A673 (cell line): ENCODE data around the gene NRP2. TPM values are rescaled to one million over a fixed set of nuclear protein-coding genes. Genes with fewer than 3 reads are reported as not detected.

ENCODE experiments used
- BruUV-seq: library from RNA; stranded (reverse); fragments of 400-500 nt; replicated peaks from 2 replicates; lab custom pipeline; 2021; lab: Mats Ljungman, UMichigan
- CTCF ChIA-PET: fragments of 300-600 bp; sonication (Branson Sonifier 250); formaldehyde crosslinking; loops from one replicate; lab custom pipeline; 2022; ENCODE audit warnings: antibody characterized with exemption; lab: Charles Lee
- POLR2A ChIA-PET: fragments of 300-600 bp; sonication (Branson Sonifier 250); formaldehyde crosslinking; loops from one replicate; lab custom pipeline; 2022; ENCODE audit warnings: antibody characterized with exemption; ENCODE audit not compliant: low non-redundant PET; lab: Charles Lee
- DNase-seq: peaks from one replicate; pipeline ENCODE4 v3.0.0-alpha.2; 2015; ENCODE audit warnings: low spot score
- H3K27ac ChIP-seq: fragments of 200-600 bp; sonication (generic); 2 replicates; pipeline ENCODE4 v1.5.1; 2016; ENCODE audit warnings: mixed run types, low read depth, mild to moderate bottlenecking, mixed read lengths, antibody characterized with exemption, low read length; ENCODE audit not compliant: poor library complexity, severe bottlenecking
- H3K27me3 ChIP-seq: fragments of 200-600 bp; sonication (generic); replicated peaks from 2 replicates; pipeline ENCODE4 v1.6.1; 2017; ENCODE audit warnings: mixed run types, low read depth, mild to moderate bottlenecking, mixed read lengths, antibody characterized with exemption, low read length; ENCODE audit not compliant: insufficient read depth, poor library complexity
- H3K36me3 ChIP-seq: fragments of 200-600 bp; sonication (generic); 2 replicates; pipeline ENCODE4 v1.6.1; 2016; ENCODE audit warnings: mixed run types, mild to moderate bottlenecking, mixed read lengths, antibody characterized with exemption, low read length; ENCODE audit not compliant: insufficient read depth, poor library complexity, severe bottlenecking
- H3K4me1 ChIP-seq: fragments of 200-600 bp; sonication (generic); 2 replicates; pipeline ENCODE4 v1.6.1; 2017; ENCODE audit warnings: mixed run types, mild to moderate bottlenecking, mixed read lengths, antibody characterized with exemption, low read length; ENCODE audit not compliant: insufficient read depth, poor library complexity, severe bottlenecking
- H3K4me3 ChIP-seq: fragments of 200-600 bp; sonication (generic); 2 replicates; pipeline ENCODE4 v1.5.1; 2016; ENCODE audit warnings: low read depth, mixed run types, mild to moderate bottlenecking, mixed read lengths, low read length; ENCODE audit not compliant: poor library complexity, severe bottlenecking
- H3K9me3 ChIP-seq: fragments of 200-600 bp; sonication (generic); 2 replicates; pipeline ENCODE4 v1.6.1; 2016; ENCODE audit warnings: mixed run types, low read depth, mild to moderate bottlenecking, mixed read lengths, antibody characterized with exemption, low read length; ENCODE audit not compliant: poor library complexity, severe bottlenecking
- CTCF ChIP-seq: fragments of 300-800, 200-600 bp; sonication (generic); conservative IDR thresholded peaks from 2 replicates; pipeline ENCODE4 v1.5.1; 2017; ENCODE audit warnings: low read depth, mild to moderate bottlenecking, antibody characterized with exemption, low read length, moderate library complexity, mixed read lengths
- EZH2 ChIP-seq: fragments of 200-600 bp; sonication (generic); IDR thresholded peaks from 2 replicates; pipeline ENCODE4 v1.6.1; 2017; ENCODE audit warnings: borderline replicate concordance, low read depth, mild to moderate bottlenecking, mixed read lengths, antibody characterized with exemption, low read length; ENCODE audit not compliant: poor library complexity, severe bottlenecking
- intact Hi-C: fragments of 100-400 bp; cut with micrococcal nuclease; formaldehyde crosslinking; loops from one replicate; pipeline ENCODE4 v1.10.0; 2022; ENCODE audit not compliant: unreplicated experiment
- total RNA-seq: library from RNA; stranded (reverse); gene quantifications from 2 replicates; pipeline ENCODE4 v1.2.3, GENCODE V29; 2021

The NRP2 gene
- total RNA-seq, 1 experiment from 2014 or later, result 4.0 TPM

GRCh38 chr2:205806143-205806905 is 124.0 kb downstream of the NRP2 start:
- intact Hi-C loops, result no loop called here
- Histone ChIP-seq H3K36me3 (no peaks in the 10 kb centered on the region), H3K9me3 (no peaks in the 10 kb centered on the region), H3K4me3 (no peak overlapping the region), H3K27ac (no peak overlapping the region), H3K4me1 (no peaks in the 10 kb centered on the region), H3K27me3 (no peaks in the 10 kb centered on the region)
- TF ChIP-seq EZH2 (no peak), CTCF (no peak)
- no peak for DNase-seq
- CTCF ChIA-PET, result no interaction called here
- BruUV-seq, result no TSS peak
- POLR2A ChIA-PET, result no interaction called here

GRCh38 chr2:205807229-205807628 is 124.9 kb downstream of the NRP2 start:
- DNase-seq, result no peak
- no peak for TF ChIP-seq CTCF
- no peak for TF ChIP-seq EZH2
- CTCF ChIA-PET, result no interaction called here
- H3K4me1 ChIP-seq, result no peaks in the 10 kb centered on the region
- H3K27me3 ChIP-seq, result no peaks in the 10 kb centered on the region
- POLR2A ChIA-PET, result no interaction called here
- H3K27ac ChIP-seq, result no peak overlapping the region
- no peak overlapping the region for H3K4me3 ChIP-seq
- no peaks in the 10 kb centered on the region for H3K9me3 ChIP-seq
- BruUV-seq, result no TSS peak
- H3K36me3 ChIP-seq, result no peaks in the 10 kb centered on the region
- intact Hi-C loops, result no loop called here

- Histone ChIP-seq H3K27ac (no peak overlapping the region), H3K9me3 (no peaks in the 10 kb centered on the region), H3K27me3 (no peaks in the 10 kb centered on the region), H3K36me3 (no peaks in the 10 kb centered on the region), H3K4me1 (no peaks in the 10 kb centered on the region), H3K4me3 (no peak overlapping the region)
- intact Hi-C loops, result no loop called here
- BruUV-seq, result no TSS peak
- CTCF ChIA-PET, result no interaction called here
- TF ChIP-seq CTCF, result no peak
- no peak for DNase-seq
- POLR2A ChIA-PET, result no interaction called here
Observed at GRCh38 chr2:205807758-205808157, 125.5 kb downstream of the NRP2 start.
